ENCODE results near the gene SMIM24.

GRCh38 chr19:3453840-3454239, 26.5 kb downstream of the SMIM24 start:
- TF ChIP-seq EZH2 (optimal IDR thresholded peaks at IDR 0.05; ENCODE audit: low read depth, low read length): no peak
- TF ChIP-seq CTCF (IDR thresholded peaks at IDR 0.05; ENCODE audit: low read length): no peak
